Stimulated activated memory B cell treated with anti-CD40 and anti-IgM and Interleukin-4, amounts not matched to agents 10 μg/mL and 1 μg/mL and 100 μg/mL, for 72 hours (primary cell): ENCODE measurements around the gene EVC.
"Not testable (repeated sequence)": the region's sequence is repeated elsewhere in the genome, so short reads cannot be mapped to it uniquely, and the experiment has no call there.

Experiments used
- ATAC-seq: fragments of 150-1000 bp; cut with Tn5 transposase; 2 replicates; pipeline ENCODE4 v1.10.0; 2021
- H3K27ac Mint-ChIP-seq: one replicate; pipeline ENCODE4 v1.8.0; 2022; ENCODE audit warnings: mild to moderate bottlenecking, mixed read lengths
- H3K27me3 Mint-ChIP-seq: one replicate; pipeline ENCODE4 v1.8.0; 2022; ENCODE audit warnings: mixed read lengths
- H3K36me3 Mint-ChIP-seq: one replicate; pipeline ENCODE4 v1.8.0; 2022; ENCODE audit warnings: mixed read lengths
- H3K4me1 Mint-ChIP-seq: one replicate; pipeline ENCODE4 v1.8.0; 2022; ENCODE audit warnings: mixed read lengths
- H3K4me3 Mint-ChIP-seq: one replicate; pipeline ENCODE4 v1.8.0; 2022; ENCODE audit warnings: mild to moderate bottlenecking, moderate library complexity, mixed read lengths
- H3K9me3 Mint-ChIP-seq: one replicate; pipeline ENCODE4 v1.8.0; 2022; ENCODE audit warnings: mixed read lengths

The EVC gene

GRCh38 chr4:5836943-5837342 lies 125.9 kb downstream of the EVC start:
- ATAC-seq, result no peak
- Mint-ChIP-seq H3K36me3 (no peaks in the 10 kb centered on the region), H3K4me1 (no peaks in the 10 kb centered on the region)

GRCh38 chr4:5837483-5837882 lies 126.5 kb downstream of the EVC start:
- H3K4me1 Mint-ChIP-seq, ATAC-seq, H3K36me3 Mint-ChIP-seq, H3K27ac Mint-ChIP-seq, H3K9me3 Mint-ChIP-seq, H3K27me3 Mint-ChIP-seq, H3K4me3 Mint-ChIP-seq: not testable (repeated sequence)

More at GRCh38 chr4:5836943-5837342, 125.9 kb downstream of the EVC start:
- Mint-ChIP-seq H3K27ac (no peak overlapping the region), H3K4me3 (no peak overlapping the region), H3K9me3 (no peaks in the 10 kb centered on the region), H3K27me3 (no peaks in the 10 kb centered on the region)

- ATAC-seq, result no peak
- Mint-ChIP-seq H3K9me3 (peaks cover 4% of the 10 kb centered on the region), H3K4me1 (no peaks in the 10 kb centered on the region), H3K36me3 (no peaks in the 10 kb centered on the region), H3K4me3 (no peak overlapping the region), H3K27ac (no peak overlapping the region), H3K27me3 (peaks cover 9% of the 10 kb centered on the region)
Measured at GRCh38 chr4:5839332-5839731, 128.3 kb downstream of the EVC start.

GRCh38 chr4:5839751-5840674 lies 129.0 kb downstream of the EVC start:
- H3K9me3 Mint-ChIP-seq, result peaks cover 4% of the 10 kb centered on the region
- peaks cover 9% of the 10 kb centered on the region for H3K27me3 Mint-ChIP-seq
- H3K27ac Mint-ChIP-seq, result no peak overlapping the region
- ATAC-seq, result no peak
- no peaks in the 10 kb centered on the region for H3K36me3 Mint-ChIP-seq
- no peak overlapping the region for H3K4me3 Mint-ChIP-seq
- no peaks in the 10 kb centered on the region for H3K4me1 Mint-ChIP-seq

- peaks cover 4% of the 10 kb centered on the region for H3K9me3 Mint-ChIP-seq
- no peaks in the 10 kb centered on the region for H3K36me3 Mint-ChIP-seq
- H3K4me3 Mint-ChIP-seq, result no peak overlapping the region
- H3K4me1 Mint-ChIP-seq, result no peaks in the 10 kb centered on the region
- peaks cover 9% of the 10 kb centered on the region for H3K27me3 Mint-ChIP-seq
- H3K27ac Mint-ChIP-seq, result no peak overlapping the region
- ATAC-seq, result no peak
Measured at GRCh38 chr4:5842456-5842855, 131.5 kb downstream of the EVC start.

GRCh38 chr4:5843573-5844530 lies 132.9 kb downstream of the EVC start:
- no peaks in the 10 kb centered on the region for H3K36me3 Mint-ChIP-seq
- peaks cover 4% of the 10 kb centered on the region for H3K9me3 Mint-ChIP-seq
- ATAC-seq, result no peak
- H3K27ac Mint-ChIP-seq, result no peak overlapping the region
- H3K4me3 Mint-ChIP-seq, result no peak overlapping the region
- peaks cover 9% of the 10 kb centered on the region for H3K27me3 Mint-ChIP-seq
- H3K4me1 Mint-ChIP-seq, result no peaks in the 10 kb centered on the region

GRCh38 chr4:5845035-5845905 lies 134.3 kb downstream of the EVC start:
- no peak overlapping the region for H3K4me3 Mint-ChIP-seq
- H3K27me3 Mint-ChIP-seq, result peaks cover 10% of the 10 kb centered on the region
- no peak overlapping the region for H3K27ac Mint-ChIP-seq
- H3K9me3 Mint-ChIP-seq, result peaks cover 4% of the 10 kb centered on the region
- H3K36me3 Mint-ChIP-seq, result no peaks in the 10 kb centered on the region
- H3K4me1 Mint-ChIP-seq, result no peaks in the 10 kb centered on the region
- no peak for ATAC-seq

- Mint-ChIP-seq H3K27ac (no peak overlapping the region), H3K36me3 (no peaks in the 10 kb centered on the region), H3K27me3 (peaks cover 16% of the 10 kb centered on the region), H3K9me3 (no peaks in the 10 kb centered on the region), H3K4me1 (no peaks in the 10 kb centered on the region), H3K4me3 (no peak overlapping the region)
- ATAC-seq, result no peak
Measured at GRCh38 chr4:5851637-5852301, 140.8 kb downstream of the EVC start.

- Mint-ChIP-seq H3K27ac (no peak overlapping the region), H3K4me3 (no peak overlapping the region), H3K27me3 (peaks cover 16% of the 10 kb centered on the region), H3K4me1 (no peaks in the 10 kb centered on the region), H3K36me3 (no peaks in the 10 kb centered on the region), H3K9me3 (no peaks in the 10 kb centered on the region)
- no peak for ATAC-seq
Measured at GRCh38 chr4:5852523-5853202, 141.7 kb downstream of the EVC start.

- Mint-ChIP-seq H3K9me3 (no peaks in the 10 kb centered on the region), H3K4me1 (no peaks in the 10 kb centered on the region), H3K4me3 (no peak overlapping the region), H3K36me3 (no peaks in the 10 kb centered on the region), H3K27me3 (peaks cover 16% of the 10 kb centered on the region), H3K27ac (no peak overlapping the region)
- no peak for ATAC-seq
Measured at GRCh38 chr4:5854929-5855328, 143.9 kb downstream of the EVC start.

- not testable (repeated sequence) for ATAC-seq, H3K9me3 Mint-ChIP-seq, H3K27me3 Mint-ChIP-seq, H3K36me3 Mint-ChIP-seq, H3K4me1 Mint-ChIP-seq, H3K27ac Mint-ChIP-seq, H3K4me3 Mint-ChIP-seq
Measured at GRCh38 chr4:5856362-5856761, 145.4 kb downstream of the EVC start.

- no peaks in the 10 kb centered on the region for H3K4me1 Mint-ChIP-seq
- no peaks in the 10 kb centered on the region for H3K27me3 Mint-ChIP-seq
- no peak for ATAC-seq
- no peak overlapping the region for H3K27ac Mint-ChIP-seq
- H3K36me3 Mint-ChIP-seq, result no peaks in the 10 kb centered on the region
- no peaks in the 10 kb centered on the region for H3K9me3 Mint-ChIP-seq
- no peak overlapping the region for H3K4me3 Mint-ChIP-seq
Measured at GRCh38 chr4:5857199-5857598, 146.2 kb downstream of the EVC start.

GRCh38 chr4:5858020-5858769 lies 147.2 kb downstream of the EVC start:
- Mint-ChIP-seq H3K36me3 (no peaks in the 10 kb centered on the region), H3K9me3 (no peaks in the 10 kb centered on the region), H3K4me1 (no peaks in the 10 kb centered on the region), H3K27me3 (no peaks in the 10 kb centered on the region), H3K4me3 (no peak overlapping the region), H3K27ac (no peak overlapping the region)
- ATAC-seq, result no peak
